K562 (cell line): Measurements from ENCODE around the gene SULT1B1.

Source experiments
- FOSL1 ChIP-seq: fragments of 200-800 bp; sonication (Bioruptor generic); conservative IDR thresholded peaks from 2 replicates; pipeline ENCODE4 v1.6.1; 2016; ENCODE audit warnings: missing genetic modification characterization, missing compliant biosample characterization
- FOXK1 ChIP-seq: sonication (generic); formaldehyde crosslinking; IDR thresholded peaks from 2 replicates; pipeline ENCODE4 v1.8.0; 2022; ENCODE audit warnings: missing genetic modification reagents, mild to moderate bottlenecking, borderline replicate concordance
- KLF6 ChIP-seq: fragments of 250-450 bp; sonication (Bioruptor Pico); IDR thresholded peaks from 2 replicates; pipeline ENCODE4 v1.4.0; 2020; ENCODE audit warnings: mild to moderate bottlenecking, moderate library complexity, borderline replicate concordance
- POLR2A ChIP-seq: fragments of 450-650 bp; conservative IDR thresholded peaks from 2 replicates; pipeline ENCODE4 v1.6.1; 2016
- TAF1 ChIP-seq: IDR thresholded peaks from 2 replicates; pipeline ENCODE4 v1.6.1; 2011; ENCODE audit warnings: mild to moderate bottlenecking, low read length, moderate library complexity; ENCODE audit not compliant: insufficient read depth, control insufficient read depth, severe bottlenecking; ENCODE audit errors: extremely low read depth
- TF ChIP-seq, protein P1 (sequence below): conservative IDR thresholded peaks from 2 replicates; pipeline ENCODE4 v1.6.1; 2011; ENCODE audit warnings: low read depth, mild to moderate bottlenecking, low read length; ENCODE audit not compliant: control insufficient read depth
- TF ChIP-seq, protein P2 (sequence below): sonication (generic); formaldehyde crosslinking; IDR thresholded peaks from 2 replicates; pipeline ENCODE4 v1.9.0; 2022; ENCODE audit warnings: mild to moderate bottlenecking, missing genetic modification reagents
- TF ChIP-seq, protein P3 (sequence below): sonication (generic); formaldehyde crosslinking; IDR thresholded peaks from 2 replicates; pipeline ENCODE4 v1.8.0; 2022; ENCODE audit warnings: mild to moderate bottlenecking, missing genetic modification reagents
- TF ChIP-seq, protein P4 (sequence below), 3 experiments: IDR thresholded peaks in 2 of 3; conservative IDR thresholded peaks in 1 of 3; 2 replicates each; pipeline ENCODE4 v1.5.1; 2011 to 2012; ENCODE audit warnings: low read length in 3 of 3, mild to moderate bottlenecking in 3 of 3, control low read depth in 2 of 3, improper control_type of control experiment in 1 of 3, inconsistent platforms in 1 of 3, low read depth in 1 of 3, mixed read lengths in 1 of 3, moderate library complexity in 1 of 3; ENCODE audit not compliant: insufficient read depth in 2 of 3

DNA sequence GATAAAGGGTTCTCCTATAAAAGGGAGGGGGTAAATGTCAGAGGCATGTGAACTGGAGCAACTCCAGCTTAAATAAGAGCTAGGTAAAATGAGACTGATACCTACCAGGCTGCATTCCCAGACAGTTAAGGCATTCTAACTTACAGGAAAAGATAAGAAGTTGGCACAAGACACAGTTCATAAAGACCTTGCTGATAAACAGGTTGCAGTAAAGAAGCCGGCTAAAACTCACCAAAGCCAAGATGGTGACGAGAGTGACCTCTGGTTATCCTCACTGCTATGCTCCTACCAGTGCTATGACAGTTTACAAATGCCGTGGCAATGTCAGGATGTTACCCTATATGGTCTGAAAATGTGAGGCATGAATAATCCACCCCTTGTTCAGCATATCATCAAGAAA is 13.1 kb upstream of the SULT1B1 start:
- TF ChIP-seq, protein P1, sequence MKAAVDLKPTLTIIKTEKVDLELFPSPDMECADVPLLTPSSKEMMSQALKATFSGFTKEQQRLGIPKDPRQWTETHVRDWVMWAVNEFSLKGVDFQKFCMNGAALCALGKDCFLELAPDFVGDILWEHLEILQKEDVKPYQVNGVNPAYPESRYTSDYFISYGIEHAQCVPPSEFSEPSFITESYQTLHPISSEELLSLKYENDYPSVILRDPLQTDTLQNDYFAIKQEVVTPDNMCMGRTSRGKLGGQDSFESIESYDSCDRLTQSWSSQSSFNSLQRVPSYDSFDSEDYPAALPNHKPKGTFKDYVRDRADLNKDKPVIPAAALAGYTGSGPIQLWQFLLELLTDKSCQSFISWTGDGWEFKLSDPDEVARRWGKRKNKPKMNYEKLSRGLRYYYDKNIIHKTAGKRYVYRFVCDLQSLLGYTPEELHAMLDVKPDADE = no peak
- TF ChIP-seq, protein P2, sequence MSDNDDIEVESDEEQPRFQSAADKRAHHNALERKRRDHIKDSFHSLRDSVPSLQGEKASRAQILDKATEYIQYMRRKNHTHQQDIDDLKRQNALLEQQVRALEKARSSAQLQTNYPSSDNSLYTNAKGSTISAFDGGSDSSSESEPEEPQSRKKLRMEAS (CRISPR knock-in tag) = no peak
- TF ChIP-seq, protein P3, sequence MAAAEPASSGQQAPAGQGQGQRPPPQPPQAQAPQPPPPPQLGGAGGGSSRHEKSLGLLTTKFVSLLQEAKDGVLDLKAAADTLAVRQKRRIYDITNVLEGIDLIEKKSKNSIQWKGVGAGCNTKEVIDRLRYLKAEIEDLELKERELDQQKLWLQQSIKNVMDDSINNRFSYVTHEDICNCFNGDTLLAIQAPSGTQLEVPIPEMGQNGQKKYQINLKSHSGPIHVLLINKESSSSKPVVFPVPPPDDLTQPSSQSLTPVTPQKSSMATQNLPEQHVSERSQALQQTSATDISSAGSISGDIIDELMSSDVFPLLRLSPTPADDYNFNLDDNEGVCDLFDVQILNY (CRISPR knock-in tag) = no peak
- TF ChIP-seq, protein P4, sequence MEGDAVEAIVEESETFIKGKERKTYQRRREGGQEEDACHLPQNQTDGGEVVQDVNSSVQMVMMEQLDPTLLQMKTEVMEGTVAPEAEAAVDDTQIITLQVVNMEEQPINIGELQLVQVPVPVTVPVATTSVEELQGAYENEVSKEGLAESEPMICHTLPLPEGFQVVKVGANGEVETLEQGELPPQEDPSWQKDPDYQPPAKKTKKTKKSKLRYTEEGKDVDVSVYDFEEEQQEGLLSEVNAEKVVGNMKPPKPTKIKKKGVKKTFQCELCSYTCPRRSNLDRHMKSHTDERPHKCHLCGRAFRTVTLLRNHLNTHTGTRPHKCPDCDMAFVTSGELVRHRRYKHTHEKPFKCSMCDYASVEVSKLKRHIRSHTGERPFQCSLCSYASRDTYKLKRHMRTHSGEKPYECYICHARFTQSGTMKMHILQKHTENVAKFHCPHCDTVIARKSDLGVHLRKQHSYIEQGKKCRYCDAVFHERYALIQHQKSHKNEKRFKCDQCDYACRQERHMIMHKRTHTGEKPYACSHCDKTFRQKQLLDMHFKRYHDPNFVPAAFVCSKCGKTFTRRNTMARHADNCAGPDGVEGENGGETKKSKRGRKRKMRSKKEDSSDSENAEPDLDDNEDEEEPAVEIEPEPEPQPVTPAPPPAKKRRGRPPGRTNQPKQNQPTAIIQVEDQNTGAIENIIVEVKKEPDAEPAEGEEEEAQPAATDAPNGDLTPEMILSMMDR (IDR thresholded peaks at IDR 0.05 in 2 of 3, conservative IDR thresholded peaks at IDR 0.05 in 1 of 3; ENCODE audit: insufficient read depth in 2 of 3, low read depth in 1 of 3, low read length in 3 of 3) = no peak
- TF ChIP-seq TAF1 (no peak), FOXK1 (CRISPR knock-in tag) (no peak), POLR2A (no peak), KLF6 (CRISPR knock-in tag) (no peak), FOSL1 (no peak)
